Right forelimb (tissue), 1 donor: ENCODE results near the gene KIF25.
"Not testable (repeated sequence)": the region's sequence is repeated elsewhere in the genome, so short reads cannot be mapped to it uniquely, and the experiment has no call there.

Source experiments
- DNase-seq: peaks from one replicate; pipeline ENCODE4 v3.0.0-alpha.2; 2018

KIF25 gene

GRCh38 chr6:168073937-168074730 lies 76.7 kb downstream of the KIF25 start:
- no peak for DNase-seq

- no peak for DNase-seq
These were observed 77.7 kb downstream of the KIF25 start for GRCh38 chr6:168075216-168075615.

GRCh38 chr6:168075787-168076202 lies 78.3 kb downstream of the KIF25 start:
- no peak for DNase-seq

GRCh38 chr6:168077401-168077800 lies 79.9 kb downstream of the KIF25 start:
- not testable (repeated sequence) for DNase-seq

- DNase-seq = no peak
These were observed 80.9 kb downstream of the KIF25 start for GRCh38 chr6:168078175-168078942.

- no peak for DNase-seq
These were observed 81.5 kb downstream of the KIF25 start, which contains the start of gene FRMD1 for GRCh38 chr6:168078943-168079405. FRMD1 (minus strand) TSS chr6:168079212; CDS start chr6:168079094, 118 bp downstream.

GRCh38 chr6:168080393-168081077 lies 83.1 kb downstream of the KIF25 start:
- DNase-seq = no peak

GRCh38 chr6:168081858-168082546 lies 84.5 kb downstream of the KIF25 start:
- no peak for DNase-seq

- no peak for DNase-seq
These were observed 85.5 kb downstream of the KIF25 start for GRCh38 chr6:168082860-168083513.

- no peak for DNase-seq
These were observed 86.0 kb downstream of the KIF25 start for GRCh38 chr6:168083514-168083885.

- no peak for DNase-seq
These were observed 87.1 kb downstream of the KIF25 start for GRCh38 chr6:168084465-168085160.

GRCh38 chr6:168086066-168086465 lies 88.6 kb downstream of the KIF25 start:
- DNase-seq = no peak

GRCh38 chr6:168086616-168087015 lies 89.1 kb downstream of the KIF25 start:
- no peak for DNase-seq

- no peak for DNase-seq
These were observed 90.1 kb downstream of the KIF25 start for GRCh38 chr6:168087436-168088160.

- peak; percentile 78 for DNase-seq
These were observed 90.9 kb downstream of the KIF25 start for GRCh38 chr6:168088161-168089053.

GRCh38 chr6:168089186-168090063 lies 92.0 kb downstream of the KIF25 start:
- DNase-seq = no peak

GRCh38 chr6:168090064-168090690 lies 92.7 kb downstream of the KIF25 start:
- no peak for DNase-seq

- no peak for DNase-seq
These were observed 93.2 kb downstream of the KIF25 start for GRCh38 chr6:168090706-168091105.
